ENCODE measurements around the gene MLIP. TPM values are rescaled to one million over a fixed set of nuclear protein-coding genes. Genes with fewer than 3 reads are reported as not detected.

MLIP gene
- total and polyA plus RNA-seq, 2 experiments from 2014 or later: not detected

- no peaks in the 10 kb centered on the region for H3F3A ChIP-seq (replicated peaks; ENCODE audit: low read depth)
- no peaks in the 10 kb centered on the region for H3K9me2 ChIP-seq (ENCODE audit: insufficient read depth)
- TF ChIP-seq STAT1 (IDR thresholded peaks at IDR 0.05; ENCODE audit: unreplicated experiment) (no peak), NANOG (IDR thresholded peaks at IDR 0.05; ENCODE audit: borderline replicate concordance) (no peak), EZH2 (IDR thresholded peaks at IDR 0.05; ENCODE audit: low read depth, unreplicated experiment) (no peak), POLR2AphosphoS5 (IDR thresholded peaks at IDR 0.05; ENCODE audit: low read depth) (no peak), CTCF (conservative IDR thresholded peaks at IDR 0.05; ENCODE audit: low read depth in 2 of 2) (no peak), ZNF331 (CRISPR knock-in tag; IDR thresholded peaks at IDR 0.05; ENCODE audit: low read depth) (no peak), ETS1 (IDR thresholded peaks at IDR 0.05) (no peak), ZNF114 (CRISPR knock-in tag; IDR thresholded peaks at IDR 0.05) (no peak)
- no peaks in the 10 kb centered on the region for H3K4me1 ChIP-seq (ENCODE audit: insufficient read depth)
- H4K20me1 ChIP-seq (replicated peaks; ENCODE audit: insufficient read depth): no peaks in the 10 kb centered on the region
- Mint-ChIP-seq H3K4me1 (peaks cover 8% of the 10 kb centered on the region; the same call in 2 of the 3 replicates), H3K4me3 (no peak overlapping the region), H3K9me3 (no peaks in the 10 kb centered on the region), H3K27me3 (ENCODE audit: insufficient read depth, low read depth, poor library complexity) (no peaks in the 10 kb centered on the region), H3K27ac (no peak overlapping the region), H3K36me3 (ENCODE audit: low read depth) (no peaks in the 10 kb centered on the region)
- H3K4me2 ChIP-seq: no peak overlapping the region
- no peaks in the 10 kb centered on the region for H3K79me2 ChIP-seq (replicated peaks; ENCODE audit: insufficient read depth)
- H3K27me3 ChIP-seq (ENCODE audit: insufficient read depth): no peaks in the 10 kb centered on the region
- no peak for DNase-seq (ENCODE audit: low spot score)
- ATAC-seq: no peak
- no peak overlapping the region for H3K27ac ChIP-seq (ENCODE audit: low read depth)
- no peak overlapping the region for H2AFZ ChIP-seq
- H3K36me3 ChIP-seq (ENCODE audit: insufficient read depth): no peaks in the 10 kb centered on the region
- no peak overlapping the region for H3K4me3 ChIP-seq
Observed at GRCh38 chr6:54286141-54286540, 174.9 kb downstream of the MLIP start.

- H3K9me3 Mint-ChIP-seq: no peaks in the 10 kb centered on the region
- Histone ChIP-seq H2AFZ (peak overlapping the region; percentile 67; the same call in 1 of the 2 replicates), H3K9me2 (ENCODE audit: insufficient read depth) (no peaks in the 10 kb centered on the region), H4K20me1 (replicated peaks; ENCODE audit: insufficient read depth) (no peaks in the 10 kb centered on the region), H3K4me3 (no peak overlapping the region), H3K36me3 (ENCODE audit: insufficient read depth) (no peaks in the 10 kb centered on the region), H3K4me1 (ENCODE audit: insufficient read depth) (no peaks in the 10 kb centered on the region), H3K27me3 (ENCODE audit: insufficient read depth) (no peaks in the 10 kb centered on the region), H3K4me2 (no peak overlapping the region), H3K27ac (ENCODE audit: low read depth) (no peak overlapping the region), H3F3A (replicated peaks; ENCODE audit: low read depth) (no peaks in the 10 kb centered on the region), H3K79me2 (replicated peaks; ENCODE audit: insufficient read depth) (no peaks in the 10 kb centered on the region)
- peaks cover 25% of the 10 kb centered on the region for H3K4me1 Mint-ChIP-seq
- H3K36me3 Mint-ChIP-seq (ENCODE audit: low read depth): no peaks in the 10 kb centered on the region
- no peak overlapping the region for H3K27ac Mint-ChIP-seq
- H3K27me3 Mint-ChIP-seq (ENCODE audit: insufficient read depth, low read depth, poor library complexity): no peaks in the 10 kb centered on the region
- no peak for ATAC-seq
- DNase-seq (ENCODE audit: low spot score): no peak
- no peak overlapping the region for H3K4me3 Mint-ChIP-seq
- TF ChIP-seq ZNF462 (CRISPR knock-in tag; IDR thresholded peaks at IDR 0.05) (no peak), JUNB (IDR thresholded peaks at IDR 0.05; ENCODE audit: unreplicated experiment) (no peak), ZNF114 (CRISPR knock-in tag; IDR thresholded peaks at IDR 0.05) (no peak), ZNF331 (CRISPR knock-in tag; IDR thresholded peaks at IDR 0.05; ENCODE audit: low read depth) (no peak), EZH2phosphoT487 (IDR thresholded peaks at IDR 0.05; ENCODE audit: unreplicated experiment) (no peak), ETS1 (IDR thresholded peaks at IDR 0.05) (no peak), CREB1 (CRISPR knock-in tag; IDR thresholded peaks at IDR 0.05; ENCODE audit: low read depth) (no peak)
Observed at GRCh38 chr6:54288474-54288873, 177.2 kb downstream of the MLIP start.
